ENCODE data around the gene BMAL2.

Gene BMAL2

GRCh38 chr12:27324530-27324929 lies 8.1 kb upstream of the BMAL2 start:
- no peak for DNase-seq (ENCODE audit: low read depth)

GRCh38 chr12:27330846-27331245 lies 1.8 kb upstream of the BMAL2 start:
- DNase-seq (ENCODE audit: low read depth) = no peak

GRCh38 chr12:27331291-27331926 lies 1.2 kb upstream of the BMAL2 start:
- DNase-seq (ENCODE audit: low read depth) = no peak

GRCh38 chr12:27331927-27332324 lies 710 bp upstream of the BMAL2 start:
- DNase-seq (ENCODE audit: low read depth) = no peak

- no peak for DNase-seq (ENCODE audit: low read depth)
These were observed 276 bp upstream of the BMAL2 start for GRCh38 chr12:27332407-27332713.

- peak; percentile 12 for DNase-seq (ENCODE audit: low read depth)
These were observed 870 bp downstream of the BMAL2 start for GRCh38 chr12:27333403-27334009.

GRCh38 chr12:27334042-27334720 lies 1.5 kb downstream of the BMAL2 start:
- no peak for DNase-seq (ENCODE audit: low read depth)

GRCh38 chr12:27334721-27335082 lies 2.1 kb downstream of the BMAL2 start:
- DNase-seq (ENCODE audit: low read depth) = no peak

- no peak for DNase-seq (ENCODE audit: low read depth)
These were observed 3.0 kb downstream of the BMAL2 start for GRCh38 chr12:27335364-27336281.

GRCh38 chr12:27336282-27336653 lies 3.6 kb downstream of the BMAL2 start:
- no peak for DNase-seq (ENCODE audit: low read depth)

GRCh38 chr12:27337376-27337775 lies 4.7 kb downstream of the BMAL2 start:
- no peak for DNase-seq (ENCODE audit: low read depth)

- DNase-seq (ENCODE audit: low read depth) = no peak
These were observed 5.8 kb downstream of the BMAL2 start for GRCh38 chr12:27338473-27338872.

GRCh38 chr12:27340971-27341370 lies 8.3 kb downstream of the BMAL2 start:
- no peak for DNase-seq (ENCODE audit: low read depth)

GRCh38 chr12:27342536-27342935 lies 9.9 kb downstream of the BMAL2 start:
- DNase-seq (ENCODE audit: low read depth) = no peak

- DNase-seq (ENCODE audit: low read depth) = no peak
These were observed 10.8 kb downstream of the BMAL2 start for GRCh38 chr12:27343255-27344000.

- DNase-seq (ENCODE audit: low read depth) = no peak
These were observed 11.6 kb downstream of the BMAL2 start for GRCh38 chr12:27344246-27344645.

GRCh38 chr12:27344760-27345159 lies 12.1 kb downstream of the BMAL2 start:
- DNase-seq (ENCODE audit: low read depth) = no peak

- no peak for DNase-seq (ENCODE audit: low read depth)
These were observed 12.7 kb downstream of the BMAL2 start for GRCh38 chr12:27345376-27345775.

- DNase-seq (ENCODE audit: low read depth) = no peak
These were observed 15.1 kb downstream of the BMAL2 start for GRCh38 chr12:27347779-27348178.

GRCh38 chr12:27351476-27351875 lies 18.8 kb downstream of the BMAL2 start:
- no peak for DNase-seq (ENCODE audit: low read depth)

GRCh38 chr12:27355486-27355885 lies 22.9 kb downstream of the BMAL2 start:
- DNase-seq (ENCODE audit: low read depth) = no peak

- DNase-seq (ENCODE audit: low read depth) = no peak
These were observed 23.3 kb downstream of the BMAL2 start for GRCh38 chr12:27355979-27356378.
